Muscle layer of duodenum (tissue), 2 donors: ENCODE data around the gene CRACR2B.

ENCODE experiments used
- H3K27ac ChIP-seq: one replicate; pipeline ENCODE4 v1.7.0; 2013; ENCODE audit warnings: mild to moderate bottlenecking, low read length
- H3K27me3 ChIP-seq: one replicate; pipeline ENCODE4 v1.7.0; 2013; ENCODE audit warnings: low read depth, mild to moderate bottlenecking, control low read depth, low read length
- H3K36me3 ChIP-seq, 2 donors: one replicate each; pipeline ENCODE4 v1.7.0; 2013; ENCODE audit warnings: low read length in 2 of 2, control low read depth in 1 of 2, mild to moderate bottlenecking in 1 of 2; ENCODE audit not compliant: insufficient read depth in 2 of 2, control insufficient read depth in 1 of 2
- H3K4me1 ChIP-seq, 2 donors: one replicate each; pipeline ENCODE4 v1.7.0; 2013; ENCODE audit warnings: low read length in 2 of 2, mild to moderate bottlenecking in 2 of 2, control low read depth in 1 of 2, moderate library complexity in 1 of 2; ENCODE audit not compliant: insufficient read depth in 2 of 2, control insufficient read depth in 1 of 2
- H3K4me3 ChIP-seq, 2 donors: one replicate each; pipeline ENCODE4 v1.7.0; 2013; ENCODE audit warnings: low read length in 2 of 2, low read depth in 1 of 2, mild to moderate bottlenecking in 1 of 2
- H3K9me3 ChIP-seq, 2 donors: one replicate each; pipeline ENCODE4 v1.7.0; 2013; ENCODE audit warnings: low read length in 2 of 2, control low read depth in 1 of 2, mild to moderate bottlenecking in 1 of 2; ENCODE audit not compliant: control insufficient read depth in 1 of 2
- donor health status: healthy.

The CRACR2B gene

DNA sequence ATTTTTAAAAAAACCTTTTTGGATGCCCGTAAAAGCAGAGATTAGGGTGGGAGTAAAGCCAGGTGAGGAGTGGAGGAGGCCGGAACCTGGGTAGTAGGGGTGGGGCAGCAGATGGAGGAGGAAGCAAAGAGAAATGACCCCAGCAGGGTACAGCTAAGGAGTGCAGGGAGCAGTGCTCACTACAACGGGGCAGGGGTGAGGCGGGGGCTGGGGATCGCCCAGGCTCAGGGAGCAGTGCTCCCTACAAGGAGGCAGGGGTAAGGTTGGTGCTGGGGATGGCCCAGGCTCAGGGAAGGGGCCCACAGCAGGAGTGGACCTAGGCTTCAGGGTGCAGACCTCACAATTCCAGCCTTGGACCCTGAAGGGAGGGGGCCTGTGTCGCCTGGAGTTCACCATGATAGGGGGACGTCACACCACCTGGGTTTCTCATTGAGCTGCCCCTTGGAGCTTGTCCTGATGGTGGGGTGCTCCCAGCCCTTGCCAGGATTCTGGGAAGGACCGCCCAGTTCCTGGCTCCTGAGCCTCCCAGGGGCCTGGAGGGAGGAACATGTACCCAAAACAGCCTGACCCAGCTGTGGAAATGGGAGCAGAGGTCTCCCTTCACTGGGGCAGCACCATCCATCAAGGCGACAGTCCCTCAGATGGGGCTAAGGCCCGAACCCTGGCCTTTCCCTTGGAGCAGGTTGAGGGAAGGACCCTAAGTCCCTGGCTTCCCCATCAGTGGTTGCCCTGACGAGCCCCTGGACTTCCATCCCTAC is 11.9 kb upstream of the CRACR2B start:
- peaks cover 27 to 31% of the 10 kb centered on the region in 2 donors for H3K36me3 ChIP-seq
- H3K27ac ChIP-seq: no peak overlapping the region
- H3K4me1 ChIP-seq: peaks cover 9 to 25% of the 10 kb centered on the region in 2 donors
- no peaks in the 10 kb centered on the region for H3K27me3 ChIP-seq
- no peak overlapping the region for H3K4me3 ChIP-seq
- H3K9me3 ChIP-seq: no peaks in the 10 kb centered on the region

DNA sequence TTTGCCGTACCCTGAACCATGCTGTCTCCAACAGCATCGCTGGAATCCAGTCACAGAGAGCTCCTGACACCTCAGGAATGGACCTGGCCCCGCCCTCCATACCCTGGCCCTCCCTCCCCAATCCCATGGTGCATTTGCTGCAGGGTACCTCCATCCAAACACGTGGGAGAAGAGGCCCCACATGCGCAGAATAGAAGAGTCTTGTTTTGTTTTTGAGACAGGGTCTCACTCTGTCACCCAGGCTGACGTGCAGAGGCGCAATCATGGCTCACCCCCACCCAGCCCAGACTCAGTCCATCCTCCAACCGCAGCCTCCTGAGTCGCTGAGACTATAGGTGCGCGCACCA is 11.3 kb upstream of the CRACR2B start:
- Histone ChIP-seq H3K4me1 (peaks cover 9 to 25% of the 10 kb centered on the region in 2 donors), H3K4me3 (no peak overlapping the region), H3K27me3 (no peaks in the 10 kb centered on the region), H3K9me3 (no peaks in the 10 kb centered on the region), H3K27ac (no peak overlapping the region), H3K36me3 (peaks cover 24 to 28% of the 10 kb centered on the region in 2 donors)

DNA sequence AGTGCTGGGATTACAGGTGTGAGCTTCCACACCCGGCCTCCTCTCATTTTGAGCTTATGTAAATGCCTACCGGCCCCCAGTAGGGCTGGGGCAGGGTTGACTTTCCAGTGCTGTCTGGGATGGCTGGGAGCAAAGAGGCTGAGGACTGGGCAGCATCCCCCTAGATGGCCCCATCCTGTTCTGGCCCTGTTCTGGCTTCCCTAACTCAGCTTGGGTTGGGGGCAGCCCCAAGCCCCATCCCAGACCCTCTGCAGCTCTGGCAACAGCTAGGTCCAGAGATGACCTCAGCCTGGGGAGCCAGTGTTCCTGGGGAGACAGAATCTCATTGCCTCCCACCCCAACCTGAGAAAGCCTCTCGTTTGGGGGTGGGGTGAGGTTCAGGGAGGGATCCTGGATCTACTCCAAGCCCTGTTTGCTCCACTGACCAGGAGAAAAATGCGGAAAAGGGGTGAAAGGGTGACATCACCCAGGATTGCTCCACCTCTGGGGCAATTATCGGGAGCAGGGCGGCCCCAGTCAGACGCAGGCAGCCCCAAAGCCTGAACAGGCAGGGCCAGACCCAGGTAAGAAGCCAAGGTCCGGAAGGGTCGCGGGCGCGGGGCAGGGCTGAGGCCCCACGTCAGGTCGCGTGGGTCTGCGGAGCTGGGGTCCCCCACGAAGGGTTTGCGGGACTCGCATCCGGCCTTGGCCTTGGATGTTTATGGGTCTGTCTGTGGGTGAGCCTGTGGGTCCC is 9.2 kb upstream of the CRACR2B start, which contains the start of gene PNPLA2:
Gene PNPLA2 (plus strand): TSS at position 519 of the 733 bp plus-strand sequence. CDS start 805 bp downstream, outside the sequence.
- peaks cover 11 to 27% of the 10 kb centered on the region in 2 donors for H3K4me1 ChIP-seq
- H3K36me3 ChIP-seq: peaks cover 3 to 15% of the 10 kb centered on the region in 2 donors
- H3K27ac ChIP-seq: peak within 1 kb of the TSS; percentile 72
- peak within 1 kb of the TSS; percentile 46 to 83 for H3K4me3 ChIP-seq
- H3K9me3 ChIP-seq: no peaks in the 10 kb centered on the region
- H3K27me3 ChIP-seq: no peaks in the 10 kb centered on the region

DNA sequence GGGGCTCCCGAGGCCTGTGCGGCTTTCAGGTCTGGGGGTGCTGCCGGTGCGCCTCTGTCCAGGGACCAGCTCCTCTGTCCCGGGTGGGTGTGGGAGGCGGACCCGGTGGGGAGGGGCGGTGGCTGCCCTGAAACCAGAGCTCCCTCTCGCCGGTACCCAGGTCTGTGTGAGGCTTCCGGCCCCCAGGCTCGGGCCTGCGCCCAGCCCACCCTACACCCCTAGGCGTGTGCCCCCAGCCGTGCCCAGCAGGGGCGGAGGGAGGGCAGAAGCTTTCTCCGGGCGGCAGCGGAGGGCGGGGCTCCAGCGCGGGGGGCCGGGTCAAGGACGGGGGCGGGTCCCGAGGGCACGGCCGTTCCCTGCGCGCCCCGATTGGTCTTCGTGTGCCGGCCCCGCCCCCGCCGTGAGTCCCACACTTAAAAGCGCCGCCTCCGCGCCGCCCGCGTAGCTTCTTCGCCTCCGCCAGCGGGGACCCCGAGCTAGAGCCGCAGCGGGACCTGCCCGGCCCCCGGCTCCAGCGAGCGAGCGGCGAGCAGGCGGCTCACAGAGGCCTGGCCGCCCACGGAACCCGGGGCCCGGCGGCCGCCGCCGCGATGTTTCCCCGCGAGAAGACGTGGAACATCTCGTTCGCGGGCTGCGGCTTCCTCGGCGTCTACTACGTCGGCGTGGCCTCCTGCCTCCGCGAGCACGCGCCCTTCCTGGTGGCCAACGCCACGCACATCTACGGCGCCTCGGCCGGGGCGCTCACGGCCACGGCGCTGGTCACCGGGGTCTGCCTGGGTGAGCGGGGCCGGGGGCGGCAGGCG is 8.4 kb upstream of the CRACR2B start:
- Histone ChIP-seq H3K36me3 (peaks cover 0 to 16% of the 10 kb centered on the region in 2 donors), H3K27me3 (no peaks in the 10 kb centered on the region), H3K9me3 (no peaks in the 10 kb centered on the region), H3K4me1 (peaks cover 11 to 27% of the 10 kb centered on the region in 2 donors), H3K27ac (peak overlapping the region; percentile 72), H3K4me3 (peak overlapping the region; percentile 46 to 83)

DNA sequence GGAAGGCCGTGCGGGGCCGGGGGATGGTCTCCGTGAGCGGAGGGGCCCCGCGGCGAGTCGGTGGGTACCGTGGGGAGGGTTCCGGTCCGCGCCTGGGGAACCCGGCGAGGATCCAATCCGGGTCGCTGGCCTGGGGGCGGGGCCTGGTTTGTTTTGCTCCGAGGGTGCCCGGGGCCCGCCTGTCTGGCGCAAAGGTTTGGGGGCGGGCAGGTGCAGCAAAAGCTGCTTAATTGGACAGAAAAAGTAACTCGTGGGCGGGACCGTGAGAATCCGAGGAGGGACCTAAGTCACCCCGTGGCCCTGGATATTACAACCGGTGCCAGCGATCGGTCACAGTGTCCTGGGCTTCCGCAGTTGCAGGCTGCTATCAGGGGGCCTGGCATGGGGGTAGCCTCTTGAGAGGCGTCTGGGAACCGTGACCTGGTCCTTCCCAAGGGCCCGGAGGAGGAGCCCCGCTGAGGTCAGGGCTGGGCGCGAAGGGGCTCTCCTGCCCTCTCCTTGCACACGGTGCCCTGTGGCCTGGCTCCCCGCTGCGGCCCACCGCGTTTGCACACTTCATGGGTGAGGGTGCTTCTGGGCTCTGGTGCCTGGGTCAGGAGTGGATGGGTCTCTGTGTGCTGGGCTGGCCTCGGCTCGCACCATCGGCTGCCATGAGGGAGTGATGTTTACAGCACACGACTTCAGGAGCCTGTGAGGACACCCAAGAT is 7.6 kb upstream of the CRACR2B start:
- H3K27me3 ChIP-seq: no peaks in the 10 kb centered on the region
- H3K4me3 ChIP-seq: peak overlapping the region; percentile 64 to 83
- H3K36me3 ChIP-seq: peaks cover 0 to 24% of the 10 kb centered on the region in 2 donors
- H3K4me1 ChIP-seq: peaks cover 11 to 27% of the 10 kb centered on the region in 2 donors
- no peaks in the 10 kb centered on the region for H3K9me3 ChIP-seq
- H3K27ac ChIP-seq: peak overlapping the region; percentile 72

DNA sequence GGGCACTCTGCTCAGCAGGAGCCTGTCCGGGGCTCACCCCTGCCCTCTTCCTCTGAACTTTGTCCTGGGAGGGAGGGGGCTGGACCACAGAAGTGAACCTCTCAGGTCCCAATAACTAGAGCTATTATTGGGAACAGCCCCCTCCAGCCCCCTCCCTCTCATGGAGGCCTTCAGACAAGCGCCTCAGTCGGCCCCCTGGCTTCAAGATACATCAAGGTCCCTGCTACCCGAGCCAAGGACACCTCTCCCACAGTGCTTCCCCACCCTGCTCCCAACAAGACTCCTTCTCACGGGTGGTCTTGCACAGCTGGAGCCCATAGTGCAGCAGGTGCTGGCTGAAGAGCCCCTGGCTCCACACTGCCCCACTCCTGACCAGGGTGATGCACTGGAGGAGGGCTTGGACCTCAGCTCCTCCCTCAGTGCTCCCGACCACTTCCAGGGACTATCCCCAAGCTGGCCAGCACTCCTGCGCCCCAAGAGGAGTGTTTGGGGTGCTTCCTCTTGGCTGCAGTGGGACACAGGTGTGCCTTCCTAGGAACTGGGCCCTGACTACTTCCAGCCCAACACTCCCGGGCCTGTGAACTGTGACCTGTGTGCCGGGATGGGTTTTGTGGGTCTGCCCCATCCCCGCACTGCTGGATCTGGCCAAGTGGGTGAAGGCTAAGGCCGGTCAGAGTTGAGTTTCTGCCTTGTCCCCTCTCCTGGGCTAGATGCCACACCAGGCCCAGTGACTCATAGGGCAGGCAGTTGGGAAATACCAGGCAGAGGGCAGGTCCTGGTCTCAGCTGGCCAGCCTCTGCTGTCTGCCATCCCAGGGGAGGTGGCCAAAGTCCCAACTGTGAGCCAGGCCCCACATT is 6.8 kb upstream of the CRACR2B start:
- no peaks in the 10 kb centered on the region for H3K27me3 ChIP-seq
- peak overlapping the region; percentile 62 for H3K27ac ChIP-seq
- H3K36me3 ChIP-seq: peaks cover 0 to 32% of the 10 kb centered on the region in 2 donors
- H3K9me3 ChIP-seq: no peaks in the 10 kb centered on the region
- H3K4me1 ChIP-seq: peaks cover 11 to 27% of the 10 kb centered on the region in 2 donors
- peak overlapping the region; percentile 64 to 83 for H3K4me3 ChIP-seq

DNA sequence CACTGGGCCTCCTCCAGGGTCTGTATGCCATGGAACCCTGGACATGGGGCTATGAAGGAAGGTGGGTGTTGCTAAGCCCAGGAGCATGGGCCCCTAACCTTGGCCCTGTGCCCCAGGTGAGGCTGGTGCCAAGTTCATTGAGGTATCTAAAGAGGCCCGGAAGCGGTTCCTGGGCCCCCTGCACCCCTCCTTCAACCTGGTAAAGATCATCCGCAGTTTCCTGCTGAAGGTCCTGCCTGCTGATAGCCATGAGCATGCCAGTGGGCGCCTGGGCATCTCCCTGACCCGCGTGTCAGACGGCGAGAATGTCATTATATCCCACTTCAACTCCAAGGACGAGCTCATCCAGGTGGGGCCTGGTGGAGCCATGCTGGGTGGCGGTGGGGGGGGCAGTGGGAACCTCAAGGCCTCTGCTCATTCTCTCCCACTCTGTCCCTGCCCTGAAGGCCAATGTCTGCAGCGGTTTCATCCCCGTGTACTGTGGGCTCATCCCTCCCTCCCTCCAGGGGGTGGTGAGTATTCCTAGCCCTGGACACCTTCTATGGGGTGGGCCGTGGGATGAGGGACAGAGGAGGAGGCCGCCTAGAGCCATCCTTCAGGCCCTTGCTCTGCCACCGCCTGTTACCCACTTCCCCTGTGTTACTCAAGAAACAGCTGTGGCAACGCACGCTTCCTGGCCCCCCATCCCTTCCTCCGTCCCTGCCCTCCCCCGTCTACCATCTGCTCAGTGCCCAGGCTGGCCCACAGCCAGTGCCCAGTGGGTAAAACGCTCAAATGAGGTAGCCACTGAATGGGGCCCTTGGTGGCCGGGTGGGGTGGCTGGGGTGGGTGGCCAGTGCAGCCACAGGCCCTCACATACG is 6.0 kb upstream of the CRACR2B start:
- Histone ChIP-seq H3K9me3 (no peaks in the 10 kb centered on the region), H3K4me1 (peaks cover 11 to 29% of the 10 kb centered on the region in 2 donors), H3K36me3 (peaks cover 0 to 32% of the 10 kb centered on the region in 2 donors), H3K27ac (peak overlapping the region; percentile 62), H3K27me3 (no peaks in the 10 kb centered on the region), H3K4me3 (no peak overlapping the region)

DNA sequence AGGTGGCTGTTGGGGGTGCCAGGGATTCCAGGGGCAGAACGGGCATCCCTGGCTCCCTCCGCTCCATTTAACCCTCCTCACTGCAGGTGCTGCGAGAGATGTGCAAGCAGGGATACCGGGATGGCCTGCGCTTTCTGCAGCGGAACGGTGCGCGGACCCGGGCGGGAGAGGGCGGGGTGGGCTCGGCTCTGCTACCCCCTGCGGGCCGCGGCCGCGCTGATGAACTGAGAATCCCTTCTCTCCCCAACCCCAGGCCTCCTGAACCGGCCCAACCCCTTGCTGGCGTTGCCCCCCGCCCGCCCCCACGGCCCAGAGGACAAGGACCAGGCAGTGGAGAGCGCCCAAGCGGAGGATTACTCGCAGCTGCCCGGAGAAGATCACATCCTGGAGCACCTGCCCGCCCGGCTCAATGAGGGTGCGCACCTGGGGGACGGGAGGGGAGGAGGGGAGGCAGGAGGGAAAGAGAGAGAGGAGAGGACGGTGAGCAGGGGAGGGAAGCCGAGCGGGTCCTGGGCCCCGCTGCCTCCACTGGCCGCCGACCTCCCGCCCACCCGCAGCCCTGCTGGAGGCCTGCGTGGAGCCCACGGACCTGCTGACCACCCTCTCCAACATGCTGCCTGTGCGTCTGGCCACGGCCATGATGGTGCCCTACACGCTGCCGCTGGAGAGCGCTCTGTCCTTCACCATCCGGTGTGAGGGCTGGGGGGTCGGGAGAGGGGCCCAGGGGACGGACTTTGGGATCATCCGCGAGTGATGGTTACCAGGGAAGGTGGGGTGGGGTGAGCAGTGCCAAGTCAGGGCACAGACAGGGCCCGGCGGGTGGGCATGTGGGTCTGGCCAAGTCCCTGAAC is 4.1 kb upstream of the CRACR2B start:
- no peaks in the 10 kb centered on the region for H3K27me3 ChIP-seq
- peaks cover 0 to 32% of the 10 kb centered on the region in 2 donors for H3K36me3 ChIP-seq
- peaks cover 11 to 43% of the 10 kb centered on the region in 2 donors for H3K4me1 ChIP-seq
- no peaks in the 10 kb centered on the region for H3K9me3 ChIP-seq
- H3K27ac ChIP-seq: no peak overlapping the region
- H3K4me3 ChIP-seq: no peak overlapping the region

DNA sequence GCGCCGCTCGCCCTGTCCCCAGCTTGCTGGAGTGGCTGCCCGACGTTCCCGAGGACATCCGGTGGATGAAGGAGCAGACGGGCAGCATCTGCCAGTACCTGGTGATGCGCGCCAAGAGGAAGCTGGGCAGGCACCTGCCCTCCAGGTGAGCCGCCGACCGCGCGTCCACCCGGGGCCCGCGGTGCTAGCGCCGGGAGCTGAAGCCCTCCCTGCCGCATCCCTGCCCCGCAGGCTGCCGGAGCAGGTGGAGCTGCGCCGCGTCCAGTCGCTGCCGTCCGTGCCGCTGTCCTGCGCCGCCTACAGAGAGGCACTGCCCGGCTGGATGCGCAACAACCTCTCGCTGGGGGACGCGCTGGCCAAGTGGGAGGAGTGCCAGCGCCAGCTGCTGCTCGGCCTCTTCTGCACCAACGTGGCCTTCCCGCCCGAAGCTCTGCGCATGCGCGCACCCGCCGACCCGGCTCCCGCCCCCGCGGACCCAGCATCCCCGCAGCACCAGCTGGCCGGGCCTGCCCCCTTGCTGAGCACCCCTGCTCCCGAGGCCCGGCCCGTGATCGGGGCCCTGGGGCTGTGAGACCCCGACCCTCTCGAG is 3.3 kb upstream of the CRACR2B start:
- Histone ChIP-seq H3K36me3 (peaks cover 0 to 32% of the 10 kb centered on the region in 2 donors), H3K4me1 (peaks cover 11 to 46% of the 10 kb centered on the region in 2 donors), H3K27me3 (no peaks in the 10 kb centered on the region), H3K4me3 (no peak overlapping the region), H3K27ac (no peak overlapping the region), H3K9me3 (no peaks in the 10 kb centered on the region)
